D721Med (cell line): ENCODE measurements around the gene TNS2.

Experiments
- DNase-seq: peaks from one replicate; pipeline ENCODE4 v3.0.0; 2011; ENCODE audit warnings: low spot score; ENCODE audit not compliant: insufficient read length
- FAIRE-seq: peaks from 2 replicates; lab custom pipeline; 2011; peaks lifted over from hg19 to GRCh38; lab: Jason Lieb, UNC
- TF ChIP-seq, protein P1 (sequence below): IDR thresholded peaks from 2 replicates; pipeline ENCODE4 v1.5.1; 2012; ENCODE audit warnings: mild to moderate bottlenecking, control low read depth; ENCODE audit not compliant: insufficient read depth; ENCODE audit errors: missing control alignments

Gene TNS2

DNA sequence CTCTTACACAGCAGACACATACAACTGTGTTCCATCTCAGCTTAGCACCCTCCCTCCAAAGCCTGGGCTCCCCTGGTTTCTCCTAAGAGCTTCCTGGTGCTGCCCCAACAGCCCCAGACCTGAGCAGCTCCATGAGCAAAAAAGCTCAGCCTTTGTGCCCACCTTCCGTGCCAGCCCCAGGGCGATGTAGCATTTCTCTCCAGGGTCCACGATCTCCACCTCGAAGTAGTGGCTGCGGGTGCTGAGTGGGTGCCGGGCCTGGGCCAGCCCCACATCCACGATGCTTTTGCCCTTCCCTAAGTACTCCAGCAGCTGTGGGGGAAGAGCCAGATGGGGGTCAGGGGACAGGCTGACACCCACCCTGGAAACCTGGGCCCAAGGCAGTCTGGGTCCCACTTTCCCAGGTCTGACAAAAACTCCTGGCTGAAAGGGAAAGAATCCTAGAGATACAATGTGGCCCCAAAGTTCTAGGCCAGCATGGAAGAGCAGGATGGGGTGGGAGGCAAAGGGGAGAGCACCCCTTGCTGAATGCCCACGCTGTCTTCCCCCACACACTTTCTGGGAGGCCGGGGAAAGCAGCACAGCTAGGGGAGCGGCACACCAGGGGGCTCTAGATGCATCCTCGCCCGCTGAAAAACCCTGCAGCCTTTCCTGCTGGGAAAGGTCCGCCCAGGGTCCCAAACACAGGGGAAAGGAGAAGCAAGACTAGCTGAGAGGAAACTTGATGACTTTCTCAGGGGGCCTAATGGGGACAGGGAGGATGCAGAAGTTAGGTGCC, 18.3 kb downstream of the TNS2 start:
- DNase-seq = no peak
- FAIRE-seq = no peak
- TF ChIP-seq, protein P1, sequence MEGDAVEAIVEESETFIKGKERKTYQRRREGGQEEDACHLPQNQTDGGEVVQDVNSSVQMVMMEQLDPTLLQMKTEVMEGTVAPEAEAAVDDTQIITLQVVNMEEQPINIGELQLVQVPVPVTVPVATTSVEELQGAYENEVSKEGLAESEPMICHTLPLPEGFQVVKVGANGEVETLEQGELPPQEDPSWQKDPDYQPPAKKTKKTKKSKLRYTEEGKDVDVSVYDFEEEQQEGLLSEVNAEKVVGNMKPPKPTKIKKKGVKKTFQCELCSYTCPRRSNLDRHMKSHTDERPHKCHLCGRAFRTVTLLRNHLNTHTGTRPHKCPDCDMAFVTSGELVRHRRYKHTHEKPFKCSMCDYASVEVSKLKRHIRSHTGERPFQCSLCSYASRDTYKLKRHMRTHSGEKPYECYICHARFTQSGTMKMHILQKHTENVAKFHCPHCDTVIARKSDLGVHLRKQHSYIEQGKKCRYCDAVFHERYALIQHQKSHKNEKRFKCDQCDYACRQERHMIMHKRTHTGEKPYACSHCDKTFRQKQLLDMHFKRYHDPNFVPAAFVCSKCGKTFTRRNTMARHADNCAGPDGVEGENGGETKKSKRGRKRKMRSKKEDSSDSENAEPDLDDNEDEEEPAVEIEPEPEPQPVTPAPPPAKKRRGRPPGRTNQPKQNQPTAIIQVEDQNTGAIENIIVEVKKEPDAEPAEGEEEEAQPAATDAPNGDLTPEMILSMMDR = no peak

DNA sequence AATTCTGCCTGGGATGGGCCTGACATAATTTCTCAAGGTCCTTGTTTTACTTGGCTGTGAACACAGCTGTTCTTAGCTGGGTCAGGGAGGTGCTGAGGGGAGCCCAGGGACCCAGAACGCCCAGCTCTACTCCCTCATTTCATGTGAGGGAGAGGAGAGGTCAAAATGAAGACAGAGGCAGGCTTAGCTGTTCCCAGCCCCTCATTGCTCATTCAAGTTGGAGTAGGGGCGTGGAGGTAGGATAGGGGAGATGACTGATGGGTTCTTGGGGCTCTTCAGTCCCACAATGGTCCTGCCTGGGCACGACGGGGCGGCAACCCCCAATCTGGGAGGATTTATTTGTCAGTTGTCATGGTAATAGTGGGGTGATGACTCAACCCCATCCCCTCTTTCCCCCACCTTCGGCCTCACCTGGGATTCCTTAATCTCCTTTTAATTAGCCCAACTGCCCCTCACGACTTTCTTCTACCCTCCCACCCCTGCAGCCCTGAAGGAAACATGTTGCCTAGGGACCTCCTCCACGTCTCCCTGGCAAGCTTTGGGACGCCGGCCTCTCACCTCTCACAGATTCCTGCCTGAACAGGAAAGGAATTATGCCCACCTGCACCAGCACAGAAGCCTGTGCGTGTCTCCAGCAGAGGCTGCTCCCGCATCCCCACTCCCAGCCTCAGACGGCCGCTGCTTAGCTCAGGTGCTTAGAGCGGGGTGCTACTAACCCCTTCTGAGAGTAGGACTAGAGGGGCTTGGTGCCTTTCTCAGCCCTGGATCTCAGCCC, 19.1 kb downstream of the TNS2 start:
- TF ChIP-seq, protein P1 = no peak
- FAIRE-seq (no peak), DNase-seq (no peak)

DNA sequence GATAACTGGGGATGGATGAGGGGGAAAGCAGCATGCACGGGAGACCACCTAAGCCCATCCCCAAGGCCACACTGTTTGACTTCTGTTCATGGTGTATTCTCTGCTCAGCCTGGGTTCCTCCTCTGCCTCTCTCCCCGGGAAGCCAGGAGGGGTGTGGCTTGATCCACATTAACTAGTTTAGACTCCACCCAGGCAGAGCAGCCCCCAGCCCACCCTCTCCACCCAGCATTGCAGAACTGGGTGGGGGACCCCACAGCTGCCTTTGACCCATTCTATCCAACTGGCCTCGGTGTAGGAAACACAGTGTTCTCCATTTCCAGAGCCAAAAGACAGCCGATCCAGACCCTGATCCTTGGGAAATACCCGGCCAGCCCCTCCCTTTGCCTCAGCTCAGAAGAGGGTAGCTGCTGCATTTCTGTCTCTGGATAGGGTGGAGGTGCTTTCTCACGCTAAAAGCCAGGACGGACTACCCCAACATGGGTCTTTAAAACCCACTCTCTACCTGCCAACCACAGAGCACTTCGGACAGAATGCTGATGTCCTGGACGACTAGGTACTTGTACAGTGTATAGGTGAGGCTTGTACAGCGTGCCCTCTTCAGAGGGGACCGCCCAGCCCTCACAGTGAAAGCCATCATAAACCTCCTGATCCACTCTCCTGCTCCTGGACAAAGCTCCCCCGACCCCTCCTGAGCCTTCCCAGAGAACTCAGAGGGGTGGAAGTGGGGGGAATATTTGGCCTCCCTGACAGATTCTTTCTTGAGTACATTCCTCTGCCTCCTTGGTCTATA, 20.0 kb downstream of the TNS2 start:
- DNase-seq (no peak), FAIRE-seq (no peak)
- TF ChIP-seq, protein P1 = no peak

DNA sequence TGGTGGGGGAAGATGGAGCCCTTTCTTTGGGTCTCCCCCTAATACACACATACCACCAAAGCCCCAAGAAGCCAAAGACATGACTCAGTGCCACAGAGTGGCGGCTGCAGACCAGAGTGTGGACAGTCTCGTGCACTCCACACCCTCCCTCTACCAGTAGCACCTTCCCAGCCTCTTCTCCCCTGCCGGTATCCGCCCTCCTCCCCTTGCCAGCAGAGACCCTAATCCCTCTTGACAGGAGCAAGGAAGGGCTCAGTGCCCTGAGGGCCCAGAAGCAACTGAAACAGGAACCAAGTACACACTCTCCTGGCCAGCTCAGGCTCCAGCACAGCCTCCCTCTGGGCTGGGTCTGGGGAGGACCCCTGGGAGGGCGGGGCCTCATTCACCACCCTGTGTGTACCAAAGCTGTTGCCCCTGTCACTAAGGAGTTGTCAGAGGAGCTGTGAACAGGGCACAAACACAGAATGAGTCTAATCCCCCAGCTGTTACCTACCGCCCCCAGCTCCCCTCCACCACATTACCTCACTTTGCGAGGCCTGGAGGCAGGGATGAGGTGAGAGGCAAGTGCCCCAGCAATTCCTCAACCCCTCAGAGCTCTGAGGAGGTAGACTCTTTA, 21.1 kb downstream of the TNS2 start:
- TF ChIP-seq, protein P1 = no peak
- DNase-seq (no peak), FAIRE-seq (no peak)

DNA sequence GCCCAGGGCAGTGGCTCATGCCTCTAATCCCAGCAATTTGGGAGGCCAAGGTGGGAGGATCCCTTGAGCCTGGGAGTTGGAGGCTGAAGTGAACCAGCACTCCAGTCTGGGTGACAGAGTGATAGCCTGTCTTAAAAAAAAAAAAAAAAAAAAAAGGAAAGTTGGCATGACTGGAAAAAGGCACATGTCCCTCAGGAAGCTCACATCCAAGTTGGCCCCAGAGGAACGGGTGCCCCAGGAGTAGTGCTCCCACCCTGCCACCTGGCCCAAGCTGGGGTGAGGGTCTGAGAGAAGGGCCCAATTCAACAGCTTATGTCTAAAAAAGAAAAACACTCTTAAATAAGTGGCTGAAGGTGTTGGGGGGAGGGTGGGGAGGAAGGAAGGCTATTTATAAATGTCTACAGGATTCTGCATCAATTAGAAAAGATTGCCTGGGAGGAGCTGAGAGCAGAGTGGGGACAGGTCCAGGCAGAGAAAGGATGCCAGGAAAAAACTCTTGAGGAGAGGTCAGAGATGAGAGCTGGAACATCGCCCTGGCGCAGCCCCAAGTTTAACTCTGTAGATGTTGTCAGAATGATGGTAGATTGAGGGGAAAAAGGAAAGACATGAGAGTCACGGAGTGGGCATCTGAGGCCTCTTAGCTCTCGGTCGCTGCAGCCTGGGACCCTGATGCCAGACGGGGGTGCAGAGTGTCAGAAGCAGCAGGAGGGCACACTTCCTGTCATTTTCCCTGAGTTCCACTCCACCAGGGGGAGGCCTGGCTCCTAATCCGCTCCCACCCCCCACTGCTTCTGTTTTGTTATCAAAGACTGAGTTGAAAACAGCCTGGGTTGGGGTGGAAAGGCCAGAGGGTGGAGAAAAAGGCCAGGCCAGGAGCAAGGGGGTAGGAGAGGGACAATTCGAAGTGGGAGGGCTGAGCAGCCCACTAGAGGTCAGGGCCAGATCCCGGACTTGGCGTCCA, 22.0 kb downstream of the TNS2 start:
- TF ChIP-seq, protein P1 = no peak
- DNase-seq = no peak
- no peak for FAIRE-seq

DNA sequence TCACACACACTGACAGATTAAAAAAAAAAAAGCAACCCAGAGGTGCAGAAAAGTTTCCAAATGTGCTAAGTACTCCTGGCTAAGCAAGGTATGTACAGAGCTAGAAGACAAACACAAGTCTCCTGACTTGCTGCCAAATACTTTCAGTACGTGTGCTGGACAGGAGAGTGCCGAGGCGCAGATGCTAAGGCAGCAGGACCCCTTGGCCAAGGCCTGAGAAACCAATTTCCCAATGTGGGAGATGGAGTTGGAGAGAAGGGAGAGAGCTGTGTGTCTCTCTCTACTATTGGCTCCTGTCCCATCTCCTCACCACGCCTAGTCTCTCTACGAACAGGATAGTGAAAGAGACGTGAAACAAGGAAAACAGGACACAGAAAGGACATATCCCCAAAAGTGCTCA, 24.0 kb downstream of the TNS2 start:
- FAIRE-seq = no peak
- no peak for DNase-seq
- TF ChIP-seq, protein P1 = no peak
